ENCODE measurements around the gene B9D1. TPM values are rescaled to one million over a fixed set of nuclear protein-coding genes. Genes with fewer than 3 reads are reported as not detected.

The B9D1 gene
- total and polyA plus RNA-seq, 2 donors from 2014 or later = 32.1 to 67.5 TPM

- Histone ChIP-seq H3K27me3 (ENCODE audit: control insufficient read depth, insufficient read depth, low read length) (no peaks in the 10 kb centered on the region), H3K9me3 (ENCODE audit: control insufficient read depth in 2 of 3, insufficient read depth in 1 of 3, low read length in 3 of 3) (no peaks in the 10 kb centered on the region), H3K4me3 (ENCODE audit: low read length in 3 of 3) (no peak overlapping the region), H3K27ac (ENCODE audit: low read depth in 2 of 2, low read length in 2 of 2) (no peak overlapping the region), H3K36me3 (ENCODE audit: control insufficient read depth in 2 of 3, insufficient read depth in 3 of 3, low read length in 3 of 3) (no peaks in the 10 kb centered on the region), H3K9ac (ENCODE audit: low read length in 3 of 3) (no peak overlapping the region), H3K4me1 (ENCODE audit: control insufficient read depth in 2 of 3, insufficient read depth in 2 of 3, low read depth in 1 of 3, low read length in 3 of 3) (no peaks in the 10 kb centered on the region)
- no peak for TF ChIP-seq CTCF (IDR thresholded peaks at IDR 0.05; ENCODE audit: borderline replicate concordance, extremely low read depth, insufficient read depth)
- intact Hi-C loops (cut with DNase I) = no loop called here
- FAIRE-seq (no peak), DNase-seq (peak in 1 of 5 donors; percentile 21)
These were observed 46.5 kb upstream of the B9D1 start for GRCh38 chr17:19409066-19409465.

GRCh38 chr17:19408346-19408710 is 45.8 kb upstream of the B9D1 start:
- H3K27ac ChIP-seq (ENCODE audit: low read depth in 2 of 2, low read length in 2 of 2) = no peak overlapping the region
- intact Hi-C loops (cut with DNase I) = no loop called here
- TF ChIP-seq CTCF (IDR thresholded peaks at IDR 0.05; ENCODE audit: borderline replicate concordance, extremely low read depth, insufficient read depth) = no peak
- no peak overlapping the region for H3K9ac ChIP-seq (ENCODE audit: low read length in 3 of 3)
- peak in 1 of 5 donors; percentile 18 for DNase-seq
- no peak overlapping the region for H3K4me3 ChIP-seq (ENCODE audit: low read length in 3 of 3)
- H3K9me3 ChIP-seq (ENCODE audit: control insufficient read depth in 2 of 3, insufficient read depth in 1 of 3, low read length in 3 of 3) = no peaks in the 10 kb centered on the region
- FAIRE-seq = no peak
- H3K36me3 ChIP-seq (ENCODE audit: control insufficient read depth in 2 of 3, insufficient read depth in 3 of 3, low read length in 3 of 3) = no peaks in the 10 kb centered on the region
- H3K27me3 ChIP-seq (ENCODE audit: control insufficient read depth, insufficient read depth, low read length) = no peaks in the 10 kb centered on the region
- no peaks in the 10 kb centered on the region for H3K4me1 ChIP-seq (ENCODE audit: control insufficient read depth in 2 of 3, insufficient read depth in 2 of 3, low read depth in 1 of 3, low read length in 3 of 3)

GRCh38 chr17:19407601-19408345 is 45.2 kb upstream of the B9D1 start:
- Histone ChIP-seq H3K9ac (ENCODE audit: low read length in 3 of 3) (no peak overlapping the region), H3K4me3 (ENCODE audit: low read length in 3 of 3) (no peak overlapping the region), H3K4me1 (ENCODE audit: control insufficient read depth in 2 of 3, insufficient read depth in 2 of 3, low read depth in 1 of 3, low read length in 3 of 3) (no peaks in the 10 kb centered on the region), H3K27me3 (ENCODE audit: control insufficient read depth, insufficient read depth, low read length) (no peaks in the 10 kb centered on the region), H3K27ac (ENCODE audit: low read depth in 2 of 2, low read length in 2 of 2) (no peak overlapping the region), H3K36me3 (ENCODE audit: control insufficient read depth in 2 of 3, insufficient read depth in 3 of 3, low read length in 3 of 3) (no peaks in the 10 kb centered on the region), H3K9me3 (ENCODE audit: control insufficient read depth in 2 of 3, insufficient read depth in 1 of 3, low read length in 3 of 3) (no peaks in the 10 kb centered on the region)
- no peak for TF ChIP-seq CTCF (IDR thresholded peaks at IDR 0.05; ENCODE audit: borderline replicate concordance, extremely low read depth, insufficient read depth)
- FAIRE-seq (no peak), DNase-seq (peak in 1 of 5 donors; percentile 54)
- intact Hi-C loops (cut with DNase I) = no loop called here

GRCh38 chr17:19405114-19405513 is 42.6 kb upstream of the B9D1 start:
- FAIRE-seq (no peak), DNase-seq (no peak)
- H3K4me3 ChIP-seq (ENCODE audit: low read length in 3 of 3) = no peak overlapping the region
- H3K9ac ChIP-seq (ENCODE audit: low read length in 3 of 3) = no peak overlapping the region
- no peaks in the 10 kb centered on the region for H3K4me1 ChIP-seq (ENCODE audit: control insufficient read depth in 2 of 3, insufficient read depth in 2 of 3, low read depth in 1 of 3, low read length in 3 of 3)
- intact Hi-C loops (cut with DNase I) = no loop called here
- H3K9me3 ChIP-seq (ENCODE audit: control insufficient read depth in 2 of 3, insufficient read depth in 1 of 3, low read length in 3 of 3) = no peaks in the 10 kb centered on the region
- no peaks in the 10 kb centered on the region for H3K36me3 ChIP-seq (ENCODE audit: control insufficient read depth in 2 of 3, insufficient read depth in 3 of 3, low read length in 3 of 3)
- H3K27me3 ChIP-seq (ENCODE audit: control insufficient read depth, insufficient read depth, low read length) = no peaks in the 10 kb centered on the region
- no peak for TF ChIP-seq CTCF (IDR thresholded peaks at IDR 0.05; ENCODE audit: borderline replicate concordance, extremely low read depth, insufficient read depth)
- H3K27ac ChIP-seq (ENCODE audit: low read depth in 2 of 2, low read length in 2 of 2) = no peak overlapping the region
